Ovary (tissue), 9 donors: ENCODE measurements around the gene ASB11. TPM values are rescaled to one million over a fixed set of nuclear protein-coding genes. Genes with fewer than 3 reads are reported as not detected.
A peak's percentile ranks its signal among the peaks of the same experiment; 100 is the strongest.

Experiments used
- DNase-seq, 5 donors: peaks; one replicate each; pipeline ENCODE4 v3.0.0-alpha.2; 2019 to 2020
- H3K27ac ChIP-seq, 2 donors: fragments of 200-600 bp; one replicate each; pipeline versions ENCODE4 v1.5.1 to v1.8.0; 2019 to 2022
- H3K27me3 ChIP-seq: fragments of 200-600 bp; one replicate; pipeline ENCODE4 v1.8.0; 2022
- H3K36me3 ChIP-seq: fragments of 200-600 bp; sonication (generic); one replicate; pipeline ENCODE4 v1.5.1; 2019
- H3K4me1 ChIP-seq: one replicate; pipeline ENCODE4 v1.8.1; 2013; ENCODE audit warnings: mild to moderate bottlenecking, moderate library complexity; ENCODE audit not compliant: insufficient read depth
- H3K4me3 ChIP-seq: fragments of 200-600 bp; sonication (generic); one replicate; pipeline ENCODE4 v1.5.1; 2017
- H3K9me3 ChIP-seq, 2 donors: fragments of 200-600 bp in 1 of 2; sonication (generic) in 1 of 2; one replicate each; pipeline versions ENCODE4 v1.5.1 to v1.8.1; 2013 to 2019; ENCODE audit warnings: mild to moderate bottlenecking in 1 of 2, moderate library complexity in 1 of 2
- CTCF ChIP-seq, 3 donors: fragments of 450-650 bp in 2 of 3; fragments of 200-600 bp in 1 of 3; IDR thresholded peaks; one replicate each; pipeline versions ENCODE4 v1.5.1 to v1.8.0; 2016 to 2022; ENCODE audit warnings: antibody characterized with exemption in 3 of 3, mild to moderate bottlenecking in 1 of 3
- EP300 ChIP-seq: sonication (generic); formaldehyde crosslinking; IDR thresholded peaks from one replicate; pipeline ENCODE4 v1.6.1; 2017; ENCODE audit warnings: antibody characterized with exemption
- POLR2A ChIP-seq: fragments of 450-650 bp; IDR thresholded peaks from one replicate; pipeline ENCODE4 v1.6.1; 2017; ENCODE audit warnings: antibody characterized with exemption, mild to moderate bottlenecking, moderate library complexity
- WGBS, 3 donors: extraction: QIAGEN DNeasy Blood & Tissue Kit in 1 of 3; methylation state at CpG; one replicate each; pipeline versions ENCODE4 v1.1.5 to v1.1.7; 2013 to 2017; 5-methylcytosine and 5-hydroxymethylcytosine counted together
- intact Hi-C, 4 donors: fragments of 100-400 bp; cut with DNase I; formaldehyde crosslinking; loops; one replicate each; pipeline versions ENCODE4 v1.11.0 to v1.15.1; 2022 to 2023
- polyA plus RNA-seq, 2 donors: library from polyadenylated mRNA; stranded (reverse); fragments of 200-250 nt in 1 of 2; fragments of 350-450 nt in 1 of 2; fragmentation: Illumina TruSeq in 1 of 2; extraction: RNeasy Lipid Tissue Mini Kit (QIAGEN cat#74804) in 1 of 2; gene quantifications; one replicate each; pipeline ENCODE4 v1.2.3, GENCODE V29; 2013 to 2014
- total RNA-seq, 7 donors: library from RNA; depleted of rRNA in 2 of 7; stranded (reverse); fragments of >200 nt in 2 of 7; fragmentation: NEBNext Ultra II Directional in 3 of 7; extraction: Animal tissue kit (Norgen Biotek cat#: 25700) in 3 of 7; gene quantifications; one replicate each; pipeline versions ENCODE4 v1.1.0 to v1.2.4, GENCODE V29; 2016 to 2023
- donor health status: DM: no; HTN: no; CAD: no; lungs with moderate emphysema.
- donor health status: DM: no; HTN: no; CAD: no.
- donor health status: Bipolar disorder and iron deficiency.
- donor health status: DM: yes; HTN: yes; CAD: no.
- donor health status: DM: no; HTN: no; CAD: no.
- donor health status: DM: yes; HTN: yes; CAD: no.

Gene ASB11
- total and polyA plus RNA-seq, 9 donors = 0.06 to 0.08 TPM; not detected in 7

GRCh38 chrX:15340867-15341266, 25.4 kb upstream of the ASB11 start:
- intact Hi-C loops = no loop called here
- WGBS, 3 donors = 79 to 91% (median 90%) methylated on average over 2 of the region's 2 CpGs
- TF ChIP-seq CTCF (IDR thresholded peaks at IDR 0.05) (no peak), EP300 (no peak), POLR2A (no peak)
- DNase-seq = no peak
- no peaks in the 10 kb centered on the region for H3K4me1 ChIP-seq
- H3K9me3 ChIP-seq = no peaks in the 10 kb centered on the region
- H3K36me3 ChIP-seq = no peaks in the 10 kb centered on the region
- H3K27ac ChIP-seq = no peak overlapping the region
- H3K4me3 ChIP-seq = no peak overlapping the region
- H3K27me3 ChIP-seq = no peaks in the 10 kb centered on the region

- Histone ChIP-seq H3K36me3 (no peaks in the 10 kb centered on the region), H3K27ac (no peak overlapping the region), H3K4me3 (peak overlapping the region; percentile 33), H3K27me3 (no peaks in the 10 kb centered on the region), H3K9me3 (no peaks in the 10 kb centered on the region), H3K4me1 (no peaks in the 10 kb centered on the region)
- 32 to 37% (median 32%) methylated on average over 10 of the region's 10 CpGs for WGBS, 3 donors
- intact Hi-C loops = no loop called here
- no peak for TF ChIP-seq EP300
- TF ChIP-seq POLR2A = no peak
- no peak for TF ChIP-seq CTCF (IDR thresholded peaks at IDR 0.05)
- peak in 1 of 5 donors; percentile 29 for DNase-seq
Measured at GRCh38 chrX:15336023-15336413, 20.6 kb upstream of the ASB11 start.

- no peaks in the 10 kb centered on the region for H3K27me3 ChIP-seq
- TF ChIP-seq CTCF (IDR thresholded peaks at IDR 0.05) (no peak), EP300 (peak; percentile 59), POLR2A (peak; percentile 95)
- peak; percentile 91 to 95 (median 92) for DNase-seq
- intact Hi-C loops = no loop called here
- peak within 1 kb of the TSS; percentile 52 to 86 for H3K27ac ChIP-seq
- H3K36me3 ChIP-seq = no peaks in the 10 kb centered on the region
- WGBS, 3 donors = 31 to 40% (median 39%) methylated on average over 71 to 72 of the region's 72 CpGs
- peak within 1 kb of the TSS; percentile 76 for H3K4me3 ChIP-seq
- H3K4me1 ChIP-seq = no peaks in the 10 kb centered on the region
- H3K9me3 ChIP-seq = no peaks in the 10 kb centered on the region
Measured at GRCh38 chrX:15335135-15336022, 19.9 kb upstream of the ASB11 start, which contains the start of gene PIGA. Gene PIGA, minus strand, starts transcription at chrX:15335523. Its CDS starts 3,593 bp downstream, at chrX:15331930.

GRCh38 chrX:15334561-15334960, 19.1 kb upstream of the ASB11 start:
- H3K9me3 ChIP-seq = no peaks in the 10 kb centered on the region
- H3K36me3 ChIP-seq = no peaks in the 10 kb centered on the region
- H3K4me3 ChIP-seq = peak overlapping the region; percentile 76
- no peaks in the 10 kb centered on the region for H3K27me3 ChIP-seq
- intact Hi-C loops = no loop called here
- no peak for DNase-seq
- WGBS, 3 donors = 36 to 56% (median 41%) methylated on average over 7 of the region's 7 CpGs
- no peak for TF ChIP-seq EP300
- TF ChIP-seq CTCF (IDR thresholded peaks at IDR 0.05) = no peak
- TF ChIP-seq POLR2A = no peak
- no peaks in the 10 kb centered on the region for H3K4me1 ChIP-seq
- H3K27ac ChIP-seq = peak overlapping the region; percentile 52 to 86
